Stomach (tissue), 9 donors: ENCODE results near the gene TRAF4. TPM values are rescaled to one million over a fixed set of nuclear protein-coding genes. Genes with fewer than 3 reads are reported as not detected.
A peak's percentile ranks its signal among the peaks of the same experiment; 100 is the strongest.

ENCODE experiments used
- DNase-seq, 2 donors: peaks; one replicate each; pipeline versions ENCODE4 v3.0.0 to v3.0.0-alpha.2; 2013 to 2019
- H3K27ac ChIP-seq, 5 donors: fragments of 200-600 bp in 4 of 5; sonication (generic) in 4 of 5; one replicate each; pipeline ENCODE4 v1.5.1; 2013 to 2019; ENCODE audit warnings: mild to moderate bottlenecking in 1 of 5, moderate library complexity in 1 of 5
- H3K27me3 ChIP-seq, 3 donors: fragments of 200-600 bp; sonication (generic); one replicate each; pipeline ENCODE4 v1.5.1; 2017 to 2019; ENCODE audit warnings: mixed run types in 1 of 3
- H3K36me3 ChIP-seq, 4 donors: fragments of 200-600 bp; sonication (generic); 1 replicate in 3 of 4; 2 replicates in 1 of 4; pipeline ENCODE4 v1.5.1; 2016 to 2019
- H3K4me1 ChIP-seq, 4 donors: fragments of 200-600 bp; sonication (generic); one replicate each; pipeline ENCODE4 v1.5.1; 2016 to 2019
- H3K4me3 ChIP-seq, 4 donors: fragments of 200-600 bp; sonication (generic) in 3 of 4; one replicate each; pipeline ENCODE4 v1.5.1; 2016 to 2019; ENCODE audit warnings: mild to moderate bottlenecking in 1 of 4
- H3K9me3 ChIP-seq, 4 donors: fragments of 200-600 bp; sonication (generic); one replicate each; pipeline ENCODE4 v1.5.1; 2016 to 2019
- CTCF ChIP-seq, 7 experiments: fragments of 450-650 bp in 4 of 7; fragments of 200-600 bp in 3 of 7; sonication (generic) in 3 of 7; IDR thresholded peaks; one replicate each; pipeline ENCODE4 v1.5.1; 2016 to 2019; ENCODE audit warnings: antibody characterized with exemption in 7 of 7, control low read depth in 2 of 7, mild to moderate bottlenecking in 1 of 7
- EP300 ChIP-seq: sonication (generic); formaldehyde crosslinking; IDR thresholded peaks from one replicate; pipeline ENCODE4 v1.6.1; 2017; ENCODE audit warnings: antibody characterized with exemption
- POLR2A ChIP-seq, 4 donors: fragments of 450-650 bp; IDR thresholded peaks; one replicate each; pipeline ENCODE4 v1.6.1; 2016; ENCODE audit warnings: antibody characterized with exemption in 4 of 4, control low read depth in 2 of 4, mild to moderate bottlenecking in 1 of 4, moderate library complexity in 1 of 4
- POLR2AphosphoS5 ChIP-seq, 3 donors: sonication (generic); formaldehyde crosslinking; IDR thresholded peaks; one replicate each; pipeline ENCODE4 v1.6.1; 2016; ENCODE audit warnings: antibody characterized with exemption in 3 of 3
- WGBS, 5 donors: extraction: QIAGEN DNeasy Blood & Tissue Kit in 3 of 5; methylation state at CpG; one replicate each; pipeline versions ENCODE4 v1.1.5 to v1.1.7; 2013 to 2018; 5-methylcytosine and 5-hydroxymethylcytosine counted together
- intact Hi-C: fragments of 100-400 bp; cut with DNase I; formaldehyde crosslinking; loops from one replicate; pipeline ENCODE4 v1.15.1; 2023; ENCODE audit warnings: low total_unique reads
- polyA plus RNA-seq, 3 donors: library from polyadenylated mRNA; stranded (reverse); fragments of 200-250 nt; gene quantifications; one replicate each; pipeline ENCODE4 v1.2.3, GENCODE V29; 2013
- total RNA-seq, 5 donors: library from RNA; depleted of rRNA; stranded (reverse); fragments of >200 nt; gene quantifications; one replicate each; pipeline versions ENCODE4 v1.1.0 to v1.2.3, GENCODE V29; 2014 to 2016
- donor health status: healthy with polysubstance abuse.
- donor health status: Bipolar disorder and iron deficiency.
- donor health status: healthy.

Gene TRAF4
- total and polyA plus RNA-seq, 8 donors, result 29.0 to 383 (median 40.0) TPM

GRCh38 chr17:28724500-28725165 is 19.2 kb upstream of the TRAF4 start:
- peak overlapping the region in 2 of 4 donors; percentile 76 to 88 for H3K4me3 ChIP-seq
- intact Hi-C loops, result no loop called here
- no peaks in the 10 kb centered on the region for H3K9me3 ChIP-seq
- H3K27ac ChIP-seq, result peak overlapping the region; percentile 31 to 99 (median 99)
- peaks cover 48 to 87% (median 83%) of the 10 kb centered on the region in 4 donors for H3K4me1 ChIP-seq
- peaks cover 32 to 45% (median 44%) of the 10 kb centered on the region in 4 donors for H3K36me3 ChIP-seq
- DNase-seq, result no peak
- no peaks in the 10 kb centered on the region for H3K27me3 ChIP-seq
- 69 to 76% (median 73%) methylated on average over 10 of the region's 10 CpGs for WGBS, 5 donors
- no peak for TF ChIP-seq CTCF (IDR thresholded peaks at IDR 0.05)
- TF ChIP-seq EP300, result no peak

- Histone ChIP-seq H3K9me3 (no peaks in the 10 kb centered on the region), H3K27ac (peak overlapping the region; percentile 91 to 99 (median 99)), H3K4me3 (peak overlapping the region; percentile 74 to 88 (median 79)), H3K27me3 (no peaks in the 10 kb centered on the region), H3K4me1 (peaks cover 48 to 88% (median 86%) of the 10 kb centered on the region in 4 donors), H3K36me3 (peaks cover 32 to 45% (median 44%) of the 10 kb centered on the region in 4 donors)
- intact Hi-C loops, result no loop called here
- TF ChIP-seq POLR2A (IDR thresholded peaks at IDR 0.05) (no peak), POLR2AphosphoS5 (IDR thresholded peaks at IDR 0.05) (peak in 1 of 3 donors; percentile 67), CTCF (IDR thresholded peaks at IDR 0.05) (peak in 1 of 7 experiments; percentile 4), EP300 (no peak)
- 17 to 22% (median 22%) methylated on average over 20 of the region's 20 CpGs for WGBS, 5 donors
- no peak for DNase-seq
These were observed 18.6 kb upstream of the TRAF4 start for GRCh38 chr17:28725166-28725659.

DNA sequence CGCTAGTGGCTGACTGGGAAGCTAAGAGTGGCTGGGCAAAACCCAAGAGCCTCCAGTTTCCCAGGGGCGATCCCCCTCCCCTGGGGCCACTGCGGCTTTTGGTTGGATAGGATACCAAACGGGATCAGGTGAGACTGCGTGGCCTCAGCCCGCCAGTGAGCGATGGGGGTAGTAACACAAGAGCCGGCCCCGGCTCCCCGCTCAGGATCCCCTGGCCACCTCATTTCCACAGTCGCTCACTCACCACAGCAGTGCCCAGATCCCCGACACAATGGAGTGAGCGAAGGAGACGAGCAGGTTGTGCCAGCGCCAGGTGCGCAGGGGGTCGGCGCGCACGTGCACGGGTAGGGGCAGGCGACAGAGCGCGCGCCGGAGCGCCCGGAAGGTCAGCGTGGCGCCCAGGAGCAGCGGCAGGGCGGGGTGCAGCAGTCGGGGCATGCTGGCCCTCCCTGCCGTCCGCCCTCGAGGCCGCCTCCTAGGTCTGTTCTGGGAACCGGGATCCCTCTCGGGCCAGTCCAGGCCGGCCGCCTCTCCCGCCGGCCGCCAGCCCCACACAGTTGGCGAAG is 18.1 kb upstream of the TRAF4 start:
- 0 to 2% (median 2%) methylated on average over 8 to 45 of the region's 45 CpGs for WGBS, 5 donors
- intact Hi-C loops, result no loop called here
- Histone ChIP-seq H3K4me1 (peaks cover 43 to 83% (median 80%) of the 10 kb centered on the region in 4 donors), H3K9me3 (no peaks in the 10 kb centered on the region), H3K36me3 (peaks cover 31 to 44% (median 43%) of the 10 kb centered on the region in 4 donors), H3K27ac (peak overlapping the region; percentile 91 to 99 (median 99)), H3K27me3 (no peaks in the 10 kb centered on the region), H3K4me3 (peak overlapping the region; percentile 74 to 88 (median 79))
- no peak for TF ChIP-seq EP300
- no peak for TF ChIP-seq POLR2A (IDR thresholded peaks at IDR 0.05)
- peak in 2 of 3 donors; percentile 6 to 83 for TF ChIP-seq POLR2AphosphoS5 (IDR thresholded peaks at IDR 0.05)
- TF ChIP-seq CTCF (IDR thresholded peaks at IDR 0.05), result no peak
- DNase-seq, result peak in 1 of 2 donors; percentile 73

- peaks cover 26 to 39% (median 38%) of the 10 kb centered on the region in 4 donors for H3K36me3 ChIP-seq
- H3K4me3 ChIP-seq, result peak within 1 kb of the TSS; percentile 74 to 88 (median 79)
- no peaks in the 10 kb centered on the region for H3K9me3 ChIP-seq
- DNase-seq, result peak; percentile 69 to 91
- TF ChIP-seq POLR2A (IDR thresholded peaks at IDR 0.05) (no peak), EP300 (no peak), CTCF (IDR thresholded peaks at IDR 0.05) (no peak), POLR2AphosphoS5 (IDR thresholded peaks at IDR 0.05) (no peak)
- intact Hi-C loops, result no loop called here
- 0 to 1% (median 0%) methylated on average over 24 to 49 of the region's 49 CpGs for WGBS, 5 donors
- peak within 1 kb of the TSS; percentile 91 to 99 (median 99) for H3K27ac ChIP-seq
- no peaks in the 10 kb centered on the region for H3K27me3 ChIP-seq
- peaks cover 39 to 78% (median 75%) of the 10 kb centered on the region in 4 donors for H3K4me1 ChIP-seq
These were observed 17.6 kb upstream of the TRAF4 start, which contains the start of gene TLCD1 for GRCh38 chr17:28726226-28726626. Gene TLCD1, minus strand, starts transcription at chr17:28726233. Its CDS starts 136 bp downstream, at chr17:28726097.
